AG09319 (cell line): ENCODE measurements around the gene SH3BGR.

Experiments
- DNase-seq: peaks from one replicate; pipeline ENCODE4 v3.0.0-alpha.2; 2010; ENCODE audit warnings: low read depth; ENCODE audit errors: extremely low read depth
- TF ChIP-seq, protein P1 (sequence below): IDR thresholded peaks from 2 replicates; pipeline ENCODE4 v1.5.1; 2011; ENCODE audit warnings: low read depth, mild to moderate bottlenecking, inconsistent platforms, low read length, moderate library complexity

The SH3BGR gene

DNA sequence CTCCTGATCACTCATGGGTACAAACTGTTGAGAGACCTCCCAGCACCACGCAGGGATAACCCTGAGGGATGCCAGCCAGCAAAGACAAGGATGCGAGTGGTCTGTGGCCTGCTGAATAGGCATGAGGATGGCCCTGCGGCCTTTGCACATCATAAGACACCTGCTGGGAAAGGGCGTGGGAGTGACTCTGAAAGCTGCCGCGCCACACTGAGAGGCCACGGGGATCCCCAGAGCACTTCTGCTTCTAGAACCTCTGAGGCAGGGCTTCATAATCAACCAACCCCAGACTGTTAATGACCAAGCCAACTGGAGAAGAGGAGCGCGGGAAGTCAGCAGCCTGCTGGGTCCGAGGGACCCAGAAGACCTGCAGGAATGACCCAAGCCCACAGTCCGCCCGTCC is 73.8 kb downstream of the SH3BGR start:
- no peak for DNase-seq
- TF ChIP-seq, protein P1, sequence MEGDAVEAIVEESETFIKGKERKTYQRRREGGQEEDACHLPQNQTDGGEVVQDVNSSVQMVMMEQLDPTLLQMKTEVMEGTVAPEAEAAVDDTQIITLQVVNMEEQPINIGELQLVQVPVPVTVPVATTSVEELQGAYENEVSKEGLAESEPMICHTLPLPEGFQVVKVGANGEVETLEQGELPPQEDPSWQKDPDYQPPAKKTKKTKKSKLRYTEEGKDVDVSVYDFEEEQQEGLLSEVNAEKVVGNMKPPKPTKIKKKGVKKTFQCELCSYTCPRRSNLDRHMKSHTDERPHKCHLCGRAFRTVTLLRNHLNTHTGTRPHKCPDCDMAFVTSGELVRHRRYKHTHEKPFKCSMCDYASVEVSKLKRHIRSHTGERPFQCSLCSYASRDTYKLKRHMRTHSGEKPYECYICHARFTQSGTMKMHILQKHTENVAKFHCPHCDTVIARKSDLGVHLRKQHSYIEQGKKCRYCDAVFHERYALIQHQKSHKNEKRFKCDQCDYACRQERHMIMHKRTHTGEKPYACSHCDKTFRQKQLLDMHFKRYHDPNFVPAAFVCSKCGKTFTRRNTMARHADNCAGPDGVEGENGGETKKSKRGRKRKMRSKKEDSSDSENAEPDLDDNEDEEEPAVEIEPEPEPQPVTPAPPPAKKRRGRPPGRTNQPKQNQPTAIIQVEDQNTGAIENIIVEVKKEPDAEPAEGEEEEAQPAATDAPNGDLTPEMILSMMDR: no peak

DNA sequence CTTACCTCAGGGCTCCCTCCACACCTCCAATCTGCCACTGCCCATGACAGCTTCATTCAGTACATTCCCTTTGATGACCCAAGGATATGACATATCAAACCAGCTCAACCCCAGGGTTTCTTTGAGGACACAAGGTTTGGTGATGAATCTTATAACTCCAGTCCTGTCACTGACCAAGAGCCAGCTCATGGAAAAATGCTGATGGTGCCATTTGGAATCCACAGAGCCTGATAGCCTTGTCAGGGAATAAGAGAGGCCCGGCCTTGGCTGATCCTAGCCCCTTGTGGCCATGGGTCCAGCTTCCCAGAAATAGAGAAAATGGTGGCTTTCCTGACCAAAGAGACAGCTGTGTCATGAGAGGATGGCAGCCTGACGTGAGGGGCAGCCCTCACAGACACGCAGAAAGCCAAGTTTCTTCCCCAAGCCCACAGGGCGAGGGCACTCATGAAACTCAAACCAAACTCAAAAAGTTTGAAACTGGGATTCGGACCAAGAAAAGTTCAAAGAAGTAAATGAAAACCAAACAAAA is 75.4 kb downstream of the SH3BGR start:
- TF ChIP-seq, protein P1: no peak
- no peak for DNase-seq

DNA sequence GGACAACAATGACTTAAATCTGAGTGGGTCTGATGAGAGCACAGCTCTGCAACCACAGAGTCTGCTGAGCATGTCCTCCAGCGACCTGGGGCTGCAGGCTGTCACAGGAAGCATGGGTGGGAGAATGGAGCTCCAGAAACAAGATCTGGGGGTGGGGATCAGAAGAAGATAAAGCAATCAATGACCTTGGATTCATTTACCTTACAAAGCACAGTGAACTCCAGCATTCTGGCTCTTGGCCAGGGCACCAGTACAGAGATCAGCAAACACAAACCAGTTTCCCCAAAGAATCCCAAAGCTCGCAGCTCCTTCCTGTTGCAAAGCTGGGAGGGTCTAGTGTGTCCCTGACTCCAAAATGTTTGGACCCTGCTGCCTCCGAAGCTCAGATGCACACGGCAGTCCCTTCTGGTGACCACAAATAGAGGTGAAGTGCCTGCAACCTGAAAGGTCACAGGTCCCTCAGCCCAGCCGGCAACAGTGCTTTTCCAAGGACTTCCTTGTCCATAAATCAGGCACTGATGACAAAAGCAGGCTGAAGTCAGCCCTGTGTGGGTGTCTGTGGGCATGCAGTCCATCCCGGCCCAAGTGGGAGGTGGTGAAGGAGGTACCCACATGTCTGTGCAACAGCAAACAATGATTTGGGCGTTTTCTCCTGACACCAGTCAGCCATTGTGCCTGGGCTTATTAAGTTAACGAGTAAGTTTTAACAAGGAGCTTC is 76.1 kb downstream of the SH3BGR start:
- TF ChIP-seq, protein P1: no peak
- DNase-seq: no peak

GRCh38 chr21:39529026-39529425 is 77.3 kb downstream of the SH3BGR start:
- TF ChIP-seq, protein P1: no peak
- DNase-seq: no peak

- no peak for DNase-seq
- TF ChIP-seq, protein P1: no peak
Measured at GRCh38 chr21:39531064-39531463, 79.3 kb downstream of the SH3BGR start.

GRCh38 chr21:39531840-39532239 is 80.1 kb downstream of the SH3BGR start:
- TF ChIP-seq, protein P1: no peak
- DNase-seq: no peak

GRCh38 chr21:39533545-39534380 is 82.0 kb downstream of the SH3BGR start:
- DNase-seq: no peak
- TF ChIP-seq, protein P1: no peak
